NCI-H748 treated with DMSO at 0.1 percent for 48 hours (cell line): ENCODE data around the gene MMP24.
"Not testable (repeated sequence)": the region's sequence is repeated elsewhere in the genome, so short reads cannot be mapped to it uniquely, and the experiment has no call there.

Source experiments
- DNase-seq: peaks from one replicate; lab custom pipeline; 2025; lab: John Stamatoyannopoulos, UW

Gene MMP24

GRCh38 chr20:35226126-35226883, at the start of gene MMP24:
TSS of gene MMP24 (plus strand) at chr20:35226690. CDS start at chr20:35226739, 49 bp downstream.
- peak; percentile 31 for DNase-seq

GRCh38 chr20:35179292-35180212, 46.9 kb upstream of the MMP24 start:
- DNase-seq: no peak

DNA sequence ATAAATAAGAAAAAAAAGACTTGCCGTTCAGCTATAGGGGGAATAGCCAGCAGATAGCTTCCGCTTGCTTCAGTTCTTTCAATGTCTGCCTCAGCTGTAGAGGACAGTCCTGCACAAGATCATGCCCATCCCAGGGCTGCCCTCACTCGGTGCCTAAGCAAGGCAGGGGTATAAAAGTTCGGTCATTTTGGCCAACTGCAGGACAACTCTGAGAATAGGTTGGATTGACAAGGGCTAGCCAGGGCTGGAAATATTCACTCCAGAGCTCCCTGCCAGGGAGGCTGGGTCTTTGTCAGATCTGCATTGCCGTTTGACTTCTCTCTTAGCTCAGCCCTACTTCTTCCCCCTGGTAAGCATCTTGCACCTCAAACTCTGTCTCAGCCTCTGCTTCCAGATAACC, 46.2 kb upstream of the MMP24 start:
- no peak for DNase-seq

DNA sequence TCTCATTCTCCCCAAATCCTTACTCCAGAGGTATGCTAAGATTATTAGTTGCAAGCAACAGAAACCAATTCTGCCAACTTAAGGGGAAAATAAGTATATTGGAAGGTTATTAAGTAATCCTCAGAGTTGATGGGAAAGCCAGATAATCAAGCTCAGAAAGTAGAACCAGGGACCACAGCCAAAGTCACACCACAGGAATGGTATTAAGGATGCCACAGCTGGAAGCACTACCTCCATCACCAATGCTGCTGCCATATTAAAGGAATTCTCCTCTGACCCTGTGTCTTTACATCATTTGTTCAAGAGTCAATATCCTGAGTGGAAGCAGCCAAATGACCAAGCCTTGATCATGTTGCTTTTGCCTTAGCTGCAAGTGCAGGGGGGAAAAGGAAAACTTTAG, 44.8 kb upstream of the MMP24 start:
- no peak for DNase-seq

DNA sequence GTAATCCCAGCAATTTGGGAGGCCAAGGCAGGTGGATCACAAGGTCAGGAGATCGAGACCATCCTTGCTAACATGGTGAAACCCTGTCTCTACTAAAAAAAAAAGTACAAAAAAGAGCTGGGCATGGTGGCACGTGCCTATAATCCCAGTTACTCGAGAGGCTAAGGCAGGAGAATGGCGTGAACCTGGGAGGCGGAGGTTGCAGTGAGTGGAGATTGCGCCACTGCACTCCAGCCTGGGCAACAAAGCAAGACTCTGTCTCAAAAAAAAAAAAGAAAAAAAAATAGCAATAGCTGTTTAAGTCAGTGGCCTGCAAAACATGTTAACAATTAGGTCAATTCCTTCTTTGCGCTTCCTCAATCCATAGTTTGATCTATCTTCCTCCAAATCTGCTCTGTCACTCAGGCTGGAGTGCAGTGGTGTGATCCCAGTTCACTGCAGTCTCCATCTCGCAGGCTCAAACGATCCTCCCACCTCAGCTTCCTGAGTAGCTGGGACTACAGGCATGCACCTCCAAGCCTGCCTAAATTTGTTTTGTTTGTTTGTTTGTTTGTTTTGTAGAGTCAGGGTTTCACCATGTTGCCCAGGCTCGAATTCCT, 39.7 kb upstream of the MMP24 start:
- DNase-seq: not testable (repeated sequence)

DNA sequence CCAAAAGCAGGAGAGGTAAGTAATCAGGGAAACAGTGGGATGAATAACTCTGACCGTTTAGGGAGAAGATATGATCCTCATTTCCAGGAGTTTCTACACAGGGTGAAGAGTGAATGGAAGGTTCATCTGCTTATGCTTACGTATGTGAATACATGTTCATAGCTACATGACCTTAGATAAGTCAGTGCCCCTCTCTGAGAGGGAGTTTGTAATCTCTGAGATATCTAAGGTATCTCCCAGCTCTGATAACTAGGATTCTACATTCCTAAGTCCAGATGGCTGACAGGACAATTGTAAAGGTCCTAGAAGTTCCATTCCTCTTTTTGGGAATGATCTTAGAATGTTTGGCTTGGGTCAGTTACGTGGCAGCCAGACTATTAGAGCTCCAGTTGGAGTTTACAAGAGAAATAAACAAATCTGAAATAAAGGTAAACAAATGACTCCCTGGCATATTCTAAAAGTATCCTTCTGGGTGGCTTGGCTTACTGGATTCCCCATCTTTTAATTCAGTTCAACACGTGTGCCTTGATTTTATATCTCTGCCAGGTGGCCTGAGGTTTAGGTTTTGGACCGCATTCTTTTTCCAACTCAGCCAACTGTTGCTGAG, 38.8 kb upstream of the MMP24 start:
- no peak for DNase-seq

- DNase-seq: not testable (repeated sequence)
Observed at GRCh38 chr20:35189223-35189622, 37.3 kb upstream of the MMP24 start.

DNA sequence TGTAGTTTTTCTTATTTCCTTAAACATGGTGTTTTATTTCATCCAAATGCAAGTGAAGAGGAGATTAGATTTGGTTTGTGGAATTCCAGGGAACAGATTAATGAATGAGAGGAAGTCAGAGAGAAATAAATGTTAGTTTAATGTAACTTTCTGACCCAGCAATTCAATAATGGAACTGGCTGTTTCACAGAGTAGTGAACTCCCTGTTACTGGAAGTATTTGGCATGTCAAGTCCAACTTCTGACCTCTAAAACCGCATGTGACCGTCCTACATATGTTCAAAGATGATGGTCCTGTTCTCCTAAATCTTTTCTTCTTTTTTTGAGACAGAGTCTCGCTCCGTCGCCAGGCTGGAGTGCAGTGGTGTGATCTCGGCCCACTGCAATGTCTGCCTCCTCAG, 35.9 kb upstream of the MMP24 start:
- no peak for DNase-seq

GRCh38 chr20:35191419-35192117, 34.9 kb upstream of the MMP24 start:
- DNase-seq: no peak

DNA sequence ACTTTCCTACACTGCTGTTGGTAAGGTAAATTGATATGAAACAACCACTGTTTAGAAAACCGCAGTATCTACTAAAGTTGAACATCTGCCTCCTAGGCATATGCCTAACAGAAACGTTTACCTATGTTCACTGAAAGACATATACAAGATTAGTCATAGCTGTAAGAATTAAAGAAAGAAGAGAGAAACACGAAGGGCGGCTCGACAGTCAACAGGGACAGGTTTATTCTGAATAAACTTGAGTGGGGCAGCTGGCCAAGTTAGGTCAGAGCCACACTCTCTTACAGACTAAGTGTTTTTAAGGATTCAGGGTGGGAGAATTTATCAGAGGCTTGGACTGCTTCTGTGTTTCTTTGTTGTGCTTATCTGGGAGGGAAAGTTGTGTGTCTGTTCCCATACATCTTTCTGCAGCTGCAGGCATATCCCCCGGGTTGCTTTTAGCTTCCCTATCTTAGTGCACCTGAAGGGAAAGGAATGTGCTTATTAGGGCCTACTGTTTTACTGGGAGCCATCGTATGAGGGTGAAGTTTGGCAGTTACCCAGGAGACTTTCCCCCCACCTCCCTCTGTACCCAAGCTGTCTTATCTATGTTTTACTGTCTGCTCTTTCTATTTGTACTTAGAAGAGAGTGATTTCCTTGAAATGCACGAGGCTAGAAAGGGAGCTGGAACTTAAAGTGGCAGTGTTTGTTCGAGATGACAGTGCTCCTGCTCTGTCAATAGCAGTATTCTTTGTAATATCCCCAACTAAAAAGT, 34.2 kb upstream of the MMP24 start:
- no peak for DNase-seq

DNA sequence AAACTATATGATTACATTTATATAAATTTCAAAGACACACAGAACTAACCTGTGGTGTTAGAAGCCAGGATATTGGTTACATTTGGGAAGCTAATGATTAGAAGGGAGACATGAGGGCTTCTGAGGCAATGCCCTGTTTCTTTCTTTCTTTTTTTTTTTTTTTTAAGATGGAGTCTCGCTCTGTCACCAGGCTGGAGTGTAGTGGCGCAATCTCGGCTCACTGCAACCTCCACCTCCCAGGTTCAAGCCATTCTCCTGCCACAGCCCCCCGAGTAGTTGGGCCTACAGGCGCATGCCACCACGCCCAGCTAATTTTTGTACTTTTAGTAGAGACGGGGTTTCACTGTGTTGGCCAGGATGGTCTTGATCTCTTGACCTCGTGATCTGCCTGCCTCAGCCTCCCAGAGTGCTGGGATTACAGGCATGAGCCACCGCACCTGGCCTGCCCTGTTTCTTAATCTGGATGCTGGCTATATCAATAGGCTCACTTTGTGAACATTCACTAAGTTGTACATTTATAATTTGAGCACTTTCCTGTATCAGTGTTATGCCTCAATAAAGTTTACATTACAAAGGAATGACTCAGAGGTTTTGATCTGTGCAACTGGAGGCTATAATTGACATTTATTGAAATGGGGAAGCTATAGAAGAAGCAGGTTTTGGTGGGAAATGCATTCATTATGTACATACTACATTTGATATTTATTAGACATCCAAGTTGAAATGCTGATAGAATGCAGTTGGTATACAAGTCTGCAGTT, 33.3 kb upstream of the MMP24 start:
- not testable (repeated sequence) for DNase-seq

DNA sequence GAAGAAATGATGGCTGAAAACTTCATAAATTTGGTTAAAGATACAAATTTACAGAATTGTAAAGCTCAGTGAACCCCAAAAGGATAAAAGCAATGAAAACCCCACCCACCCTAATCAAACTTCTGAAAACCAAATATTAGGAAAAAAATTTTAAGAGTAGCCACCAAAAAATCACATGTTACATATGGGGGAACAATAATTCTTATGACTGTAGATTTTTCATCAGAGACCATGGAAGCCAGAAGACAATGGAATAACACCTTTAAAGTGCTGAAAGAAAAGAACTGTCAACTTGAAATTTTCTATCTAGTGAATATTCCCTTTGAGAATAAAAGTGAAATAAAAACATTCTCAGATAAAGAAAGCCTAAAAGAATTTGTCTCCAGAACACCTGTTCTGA, 30.2 kb upstream of the MMP24 start:
- DNase-seq: no peak

DNA sequence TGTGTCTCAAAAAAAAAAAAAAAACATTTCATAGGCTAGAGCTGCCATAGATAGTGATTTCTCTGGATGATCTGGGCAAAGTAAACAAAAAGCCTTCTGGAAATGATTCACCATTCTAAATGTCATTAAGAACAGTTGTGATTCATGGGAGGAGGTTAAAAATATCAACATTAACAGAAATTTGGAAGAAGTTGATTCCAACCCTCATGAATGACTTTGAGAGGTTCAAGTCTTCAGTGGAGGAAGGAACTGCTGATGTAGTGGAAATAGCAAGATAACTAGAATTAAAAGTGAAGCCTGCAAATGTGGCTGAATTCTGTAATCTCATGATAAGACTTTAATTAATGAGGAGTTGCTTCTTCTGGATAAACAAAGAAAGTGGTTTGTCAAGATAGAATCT, 26.8 kb upstream of the MMP24 start:
- no peak for DNase-seq

GRCh38 chr20:35200267-35200666, 26.2 kb upstream of the MMP24 start:
- no peak for DNase-seq

GRCh38 chr20:35201467-35201866, 25.0 kb upstream of the MMP24 start:
- not testable (repeated sequence) for DNase-seq

GRCh38 chr20:35206802-35207201, 19.7 kb upstream of the MMP24 start:
- no peak for DNase-seq

- peak; percentile 76 for DNase-seq
Observed at GRCh38 chr20:35207950-35208611, 18.4 kb upstream of the MMP24 start.

GRCh38 chr20:35215066-35215956, 11.2 kb upstream of the MMP24 start:
- DNase-seq: no peak

DNA sequence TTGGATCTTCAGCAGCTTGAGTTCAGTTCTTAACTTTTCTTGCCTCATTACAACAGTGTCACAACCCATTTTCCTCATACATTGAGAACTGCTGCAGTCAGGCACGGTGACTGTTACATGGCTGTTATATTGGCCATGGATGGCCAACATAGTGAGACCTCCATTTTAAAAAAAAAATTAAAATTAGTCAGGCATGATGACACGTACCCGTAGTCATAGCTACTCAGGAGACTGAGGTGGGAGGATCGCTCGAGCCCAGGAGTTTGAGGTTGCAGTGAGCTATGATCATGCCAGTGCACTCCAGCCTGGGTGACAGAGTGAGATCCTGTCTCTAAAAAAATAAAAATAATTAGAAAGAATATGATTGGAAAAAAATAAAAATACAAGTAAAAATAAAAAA, 9.9 kb upstream of the MMP24 start:
- no peak for DNase-seq
